ENCODE measurements around the gene FGFBP3.

GRCh38 chr10:91935886-91936285 lies 26.6 kb upstream of the FGFBP3 start:
- TF ChIP-seq CTCF (IDR thresholded peaks at IDR 0.05) (no peak), POLR2A (IDR thresholded peaks at IDR 0.05; ENCODE audit: low read depth) (no peak), EP300 (IDR thresholded peaks at IDR 0.05) (no peak), POLR2AphosphoS5 (IDR thresholded peaks at IDR 0.05) (no peak)

Measured in esophagus muscularis mucosa (tissue), 4 donors.